Measurements from ENCODE around the gene NFYC. TPM values are rescaled to one million over a fixed set of nuclear protein-coding genes. Genes with fewer than 3 reads are reported as not detected.

Gene NFYC
- total RNA-seq, 1 donor from 2014 or later, result 38.0 TPM

DNA sequence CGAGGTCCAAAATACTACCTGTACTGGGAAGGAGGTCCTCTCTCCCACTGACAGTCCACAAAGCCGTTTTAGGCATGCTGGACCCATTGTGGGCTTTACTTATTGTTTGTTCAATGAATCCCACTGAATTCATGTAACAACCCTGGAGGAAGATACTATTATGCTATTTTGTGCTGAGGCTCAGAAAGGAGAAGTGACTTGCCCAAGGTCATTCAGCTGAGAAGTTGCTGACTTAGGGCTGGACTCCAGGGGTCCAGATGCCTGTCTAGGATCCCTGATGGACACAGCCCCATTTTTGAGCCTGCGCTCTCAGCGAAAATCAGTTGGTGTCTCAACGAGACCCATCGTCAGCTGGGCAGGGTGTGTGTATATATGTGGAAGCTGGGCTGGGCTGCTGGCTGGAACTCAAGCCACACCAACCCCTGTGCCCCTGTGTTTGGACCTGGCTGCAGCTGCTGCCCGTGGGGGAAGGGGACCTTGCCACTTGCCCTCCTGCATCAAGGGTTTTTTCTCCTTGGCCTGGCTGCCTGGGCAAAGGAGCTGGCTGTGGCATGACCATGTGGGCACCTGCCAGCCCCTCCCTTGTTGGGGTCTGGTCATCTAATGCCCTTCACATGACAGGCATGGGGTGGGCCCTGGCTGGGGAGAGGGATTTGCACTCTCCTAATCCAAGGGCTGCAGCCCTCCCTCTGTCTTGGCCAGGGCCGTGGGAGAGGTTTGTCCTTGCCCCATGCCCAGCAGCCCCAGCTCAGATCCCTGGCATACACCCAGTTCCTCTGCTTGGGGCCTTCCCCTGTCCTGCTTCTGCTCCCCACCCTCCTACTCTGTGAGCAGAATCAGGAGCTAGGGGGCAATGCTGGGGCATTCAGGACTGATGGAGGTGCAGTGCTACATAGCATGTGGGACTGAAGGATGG is 107.1 kb downstream of the NFYC start:
- Histone ChIP-seq H3K27ac (no peak overlapping the region), H3K36me3 (no peaks in the 10 kb centered on the region), H3K4me1 (peaks cover 33% of the 10 kb centered on the region), H3K27me3 (peaks cover 11% of the 10 kb centered on the region), H3K9me3 (ENCODE audit: low read depth) (no peaks in the 10 kb centered on the region), H3K4me3 (no peak overlapping the region), H3K9ac (no peak overlapping the region), H3F3A (ENCODE audit: low read depth) (peaks cover 21% of the 10 kb centered on the region), H3K79me2 (ENCODE audit: low read depth) (no peaks in the 10 kb centered on the region), H4K20me1 (ENCODE audit: low read depth) (peaks cover 8% of the 10 kb centered on the region), H2AFZ (replicated peaks) (no peak overlapping the region), H3K4me2 (no peak overlapping the region)
- DNase-seq (ENCODE audit: low spot score), result no peak
- H3K27me3 Mint-ChIP-seq (ENCODE audit: insufficient read depth, low read depth), result peaks cover 11% of the 10 kb centered on the region
- H3K36me3 Mint-ChIP-seq, result no peaks in the 10 kb centered on the region
- TF ChIP-seq EZH2phosphoT487 (IDR thresholded peaks at IDR 0.05) (no peak), EZH2 (IDR thresholded peaks at IDR 0.05) (no peak)
- TF ChIP-seq, protein P1, sequence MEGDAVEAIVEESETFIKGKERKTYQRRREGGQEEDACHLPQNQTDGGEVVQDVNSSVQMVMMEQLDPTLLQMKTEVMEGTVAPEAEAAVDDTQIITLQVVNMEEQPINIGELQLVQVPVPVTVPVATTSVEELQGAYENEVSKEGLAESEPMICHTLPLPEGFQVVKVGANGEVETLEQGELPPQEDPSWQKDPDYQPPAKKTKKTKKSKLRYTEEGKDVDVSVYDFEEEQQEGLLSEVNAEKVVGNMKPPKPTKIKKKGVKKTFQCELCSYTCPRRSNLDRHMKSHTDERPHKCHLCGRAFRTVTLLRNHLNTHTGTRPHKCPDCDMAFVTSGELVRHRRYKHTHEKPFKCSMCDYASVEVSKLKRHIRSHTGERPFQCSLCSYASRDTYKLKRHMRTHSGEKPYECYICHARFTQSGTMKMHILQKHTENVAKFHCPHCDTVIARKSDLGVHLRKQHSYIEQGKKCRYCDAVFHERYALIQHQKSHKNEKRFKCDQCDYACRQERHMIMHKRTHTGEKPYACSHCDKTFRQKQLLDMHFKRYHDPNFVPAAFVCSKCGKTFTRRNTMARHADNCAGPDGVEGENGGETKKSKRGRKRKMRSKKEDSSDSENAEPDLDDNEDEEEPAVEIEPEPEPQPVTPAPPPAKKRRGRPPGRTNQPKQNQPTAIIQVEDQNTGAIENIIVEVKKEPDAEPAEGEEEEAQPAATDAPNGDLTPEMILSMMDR (IDR thresholded peaks at IDR 0.05), result no peak
- no peak overlapping the region for H3K4me3 Mint-ChIP-seq
- H3K27ac Mint-ChIP-seq, result peak overlapping the region; percentile 5
- no peaks in the 10 kb centered on the region for H3K9me3 Mint-ChIP-seq
- peaks cover 61% of the 10 kb centered on the region for H3K4me1 Mint-ChIP-seq

DNA sequence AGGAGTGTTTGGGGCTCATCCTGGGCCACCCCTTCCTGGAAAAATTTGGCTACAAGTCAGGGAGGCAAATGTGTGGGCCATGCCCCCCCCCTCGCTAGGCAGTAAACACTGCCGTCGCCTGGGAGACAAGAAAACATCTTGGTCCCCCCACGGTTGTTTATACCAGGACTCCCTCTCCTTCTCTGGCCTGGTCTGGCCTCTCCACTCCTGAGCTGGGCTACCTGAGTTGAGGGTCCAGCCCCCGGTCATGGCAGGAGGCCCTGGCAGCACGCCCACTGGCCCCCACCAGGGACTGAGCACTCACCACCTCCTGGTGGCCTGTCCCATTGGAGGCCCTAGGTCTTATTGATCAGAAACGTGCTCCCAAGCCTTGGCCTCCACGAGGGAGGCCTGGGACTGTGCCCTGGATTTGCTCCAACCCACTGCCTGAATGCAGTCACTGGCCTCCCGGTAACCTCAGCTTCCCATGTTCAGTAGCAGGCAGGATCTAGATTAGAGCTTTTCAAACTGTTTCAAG is 107.9 kb downstream of the NFYC start:
- H3K4me1 ChIP-seq, result peaks cover 35% of the 10 kb centered on the region
- H3K4me2 ChIP-seq, result no peak overlapping the region
- H3K9me3 Mint-ChIP-seq, result no peaks in the 10 kb centered on the region
- H3K4me1 Mint-ChIP-seq, result peaks cover 61% of the 10 kb centered on the region
- H3K79me2 ChIP-seq (ENCODE audit: low read depth), result no peaks in the 10 kb centered on the region
- peaks cover 11% of the 10 kb centered on the region for H3K27me3 ChIP-seq
- TF ChIP-seq, protein P1 (IDR thresholded peaks at IDR 0.05), result no peak
- TF ChIP-seq EZH2 (IDR thresholded peaks at IDR 0.05) (no peak), EZH2phosphoT487 (IDR thresholded peaks at IDR 0.05) (no peak)
- peak overlapping the region; percentile 92 for H3K27ac Mint-ChIP-seq
- H3K27ac ChIP-seq, result no peak overlapping the region
- no peak overlapping the region for H2AFZ ChIP-seq (replicated peaks)
- peaks cover 23% of the 10 kb centered on the region for H3F3A ChIP-seq (ENCODE audit: low read depth)
- H3K36me3 ChIP-seq, result no peaks in the 10 kb centered on the region
- no peak overlapping the region for H3K9ac ChIP-seq
- H3K4me3 ChIP-seq, result no peak overlapping the region
- H3K27me3 Mint-ChIP-seq (ENCODE audit: insufficient read depth, low read depth), result peaks cover 11% of the 10 kb centered on the region
- no peak for DNase-seq (ENCODE audit: low spot score)
- H3K36me3 Mint-ChIP-seq, result no peaks in the 10 kb centered on the region
- no peaks in the 10 kb centered on the region for H3K9me3 ChIP-seq (ENCODE audit: low read depth)
- peak overlapping the region; percentile 58 for H3K4me3 Mint-ChIP-seq
- H4K20me1 ChIP-seq (ENCODE audit: low read depth), result peaks cover 8% of the 10 kb centered on the region

DNA sequence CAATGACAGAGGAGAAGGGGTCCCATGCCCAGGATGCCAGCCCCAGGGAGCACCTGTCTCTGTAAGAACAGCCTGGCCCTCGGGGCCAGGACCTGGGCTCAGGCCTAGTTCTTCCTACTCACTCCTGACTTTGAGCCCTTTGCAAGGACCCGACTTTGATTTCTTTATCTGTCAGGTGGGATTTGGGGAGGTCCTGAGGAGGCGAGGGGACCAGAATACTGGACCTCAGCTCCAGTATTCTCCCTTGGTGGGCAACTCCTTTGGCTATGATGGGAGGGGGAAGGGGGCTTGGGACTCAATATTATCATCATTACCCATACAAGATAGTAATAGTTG is 110.2 kb downstream of the NFYC start:
- H3K4me2 ChIP-seq, result peak overlapping the region; percentile 64
- Mint-ChIP-seq H3K4me3 (peak overlapping the region; percentile 69), H3K27ac (no peak overlapping the region), H3K36me3 (no peaks in the 10 kb centered on the region), H3K27me3 (ENCODE audit: insufficient read depth, low read depth) (peaks cover 11% of the 10 kb centered on the region), H3K9me3 (no peaks in the 10 kb centered on the region), H3K4me1 (peaks cover 62% of the 10 kb centered on the region)
- TF ChIP-seq EZH2 (IDR thresholded peaks at IDR 0.05) (no peak), EZH2phosphoT487 (IDR thresholded peaks at IDR 0.05) (no peak)
- TF ChIP-seq, protein P1 (IDR thresholded peaks at IDR 0.05), result no peak
- no peaks in the 10 kb centered on the region for H3K36me3 ChIP-seq
- H4K20me1 ChIP-seq (ENCODE audit: low read depth), result peaks cover 8% of the 10 kb centered on the region
- peak overlapping the region; percentile 7 for H3K4me3 ChIP-seq
- no peak overlapping the region for H3K27ac ChIP-seq
- H3K4me1 ChIP-seq, result peaks cover 35% of the 10 kb centered on the region
- no peak overlapping the region for H3K9ac ChIP-seq
- no peaks in the 10 kb centered on the region for H3K79me2 ChIP-seq (ENCODE audit: low read depth)
- no peak overlapping the region for H2AFZ ChIP-seq (replicated peaks)
- H3K9me3 ChIP-seq (ENCODE audit: low read depth), result no peaks in the 10 kb centered on the region
- peaks cover 23% of the 10 kb centered on the region for H3F3A ChIP-seq (ENCODE audit: low read depth)
- H3K27me3 ChIP-seq, result peaks cover 11% of the 10 kb centered on the region
- no peak for DNase-seq (ENCODE audit: low spot score)
